Subcutaneous abdominal adipose tissue (tissue), 5 donors: ENCODE results near the gene MBNL3.

ENCODE experiments used
- H3K27ac ChIP-seq: one replicate; pipeline ENCODE4 v1.7.0; 2013; ENCODE audit warnings: low read depth, mild to moderate bottlenecking, inconsistent platforms, low read length, moderate library complexity
- H3K27me3 ChIP-seq, 5 donors: one replicate each; pipeline ENCODE4 v1.7.0; 2013; ENCODE audit warnings: low read length in 5 of 5, inconsistent platforms in 1 of 5; ENCODE audit not compliant: control insufficient read depth in 5 of 5, insufficient read depth in 4 of 5
- H3K36me3 ChIP-seq, 5 donors: one replicate each; pipeline ENCODE4 v1.7.0; 2013; ENCODE audit warnings: low read length in 5 of 5; ENCODE audit not compliant: control insufficient read depth in 5 of 5, insufficient read depth in 5 of 5
- H3K4me1 ChIP-seq, 5 donors: one replicate each; pipeline ENCODE4 v1.7.0; 2013; ENCODE audit warnings: low read length in 5 of 5, mild to moderate bottlenecking in 3 of 5, moderate library complexity in 1 of 5; ENCODE audit not compliant: control insufficient read depth in 5 of 5, insufficient read depth in 5 of 5
- H3K4me3 ChIP-seq, 5 donors: one replicate each; pipeline ENCODE4 v1.7.0; 2013; ENCODE audit warnings: low read length in 5 of 5, low read depth in 1 of 5
- H3K9ac ChIP-seq, 5 donors: one replicate each; pipeline ENCODE4 v1.7.0; 2013; ENCODE audit warnings: low read length in 5 of 5, mild to moderate bottlenecking in 4 of 5, moderate library complexity in 3 of 5
- H3K9me3 ChIP-seq, 5 donors: one replicate each; pipeline ENCODE4 v1.7.0; 2013; ENCODE audit warnings: low read length in 5 of 5; ENCODE audit not compliant: control insufficient read depth in 5 of 5
- donor health status: healthy.
- donor health status: healthy.
- donor health status: healthy.
- donor health status: healthy.
- donor health status: healthy.

Gene MBNL3

DNA sequence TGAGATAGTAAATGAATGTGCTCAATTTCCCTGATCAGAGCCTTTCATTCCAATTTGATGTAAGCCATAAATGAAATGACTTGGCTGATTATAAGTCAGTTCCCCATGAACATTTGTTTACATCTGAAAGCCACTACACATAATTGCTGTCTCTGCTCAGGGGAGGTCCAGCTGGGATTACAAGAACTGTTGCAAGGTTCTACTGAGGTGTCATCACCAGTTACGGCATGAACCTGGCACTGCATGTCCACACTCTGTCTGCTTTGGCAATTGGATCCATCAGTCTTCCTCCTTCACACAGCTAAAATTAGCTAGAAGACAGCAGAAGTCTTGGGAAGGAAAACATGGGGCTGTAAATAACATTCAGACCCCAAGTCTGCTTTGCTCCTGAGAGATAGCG, 12.8 kb upstream of the MBNL3 start:
- Histone ChIP-seq H3K36me3 (no peaks in the 10 kb centered on the region), H3K27me3 (peaks cover 0 to 18% (median 5%) of the 10 kb centered on the region in 5 donors), H3K9me3 (no peaks in the 10 kb centered on the region), H3K27ac (no peak overlapping the region), H3K4me3 (no peak overlapping the region), H3K9ac (no peak overlapping the region), H3K4me1 (peaks cover 0 to 12% (median 0%) of the 10 kb centered on the region in 5 donors)

DNA sequence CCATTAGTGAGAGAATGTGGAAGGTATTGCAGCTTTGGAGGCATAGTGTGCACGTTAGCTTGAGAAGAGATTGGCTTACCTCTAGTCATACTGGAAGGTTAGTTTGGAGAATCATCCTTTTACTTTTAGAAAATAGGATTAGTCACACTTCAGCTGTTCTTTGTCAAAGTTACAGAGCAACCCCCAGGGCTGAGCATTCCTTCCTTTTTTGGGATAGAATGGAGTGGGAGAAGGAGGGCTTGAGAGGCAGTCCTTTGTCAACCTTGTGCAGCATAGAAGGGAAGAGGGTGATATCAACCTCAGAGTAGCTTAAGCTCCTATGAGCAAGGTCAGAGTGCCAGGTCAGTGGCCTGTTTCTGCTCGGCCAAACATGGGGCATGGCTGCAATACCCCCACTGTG, 8.6 kb upstream of the MBNL3 start:
- Histone ChIP-seq H3K27me3 (peaks cover 0 to 17% (median 5%) of the 10 kb centered on the region in 5 donors), H3K9me3 (no peaks in the 10 kb centered on the region), H3K36me3 (no peaks in the 10 kb centered on the region), H3K4me3 (no peak overlapping the region), H3K4me1 (no peaks in the 10 kb centered on the region), H3K9ac (no peak overlapping the region), H3K27ac (no peak overlapping the region)

DNA sequence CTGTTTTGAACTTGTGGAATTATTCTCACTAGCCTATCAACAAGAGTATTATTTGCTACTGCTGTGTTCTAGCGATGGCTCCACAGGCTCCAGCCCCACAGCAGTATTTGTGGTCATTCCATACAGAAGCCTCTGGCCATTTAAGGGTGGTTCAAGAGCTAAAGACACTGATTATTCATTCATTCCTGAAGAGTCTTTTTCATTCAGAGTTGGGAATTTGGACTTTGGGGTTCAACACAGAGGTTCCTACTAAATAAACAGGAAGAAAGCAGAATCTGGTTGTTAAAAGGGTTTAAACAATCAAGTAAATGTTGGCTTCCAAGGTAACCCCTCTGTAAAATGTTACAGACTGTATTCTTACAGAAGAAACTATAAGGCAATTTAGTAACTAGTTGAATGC, 4.3 kb upstream of the MBNL3 start:
- no peak overlapping the region for H3K9ac ChIP-seq
- no peak overlapping the region for H3K27ac ChIP-seq
- H3K4me1 ChIP-seq: peaks cover 0 to 20% (median 14%) of the 10 kb centered on the region in 5 donors
- no peak overlapping the region for H3K4me3 ChIP-seq
- no peaks in the 10 kb centered on the region for H3K36me3 ChIP-seq
- peaks cover 0 to 3% (median 0%) of the 10 kb centered on the region in 5 donors for H3K9me3 ChIP-seq
- H3K27me3 ChIP-seq: peaks cover 0 to 6% (median 5%) of the 10 kb centered on the region in 5 donors

DNA sequence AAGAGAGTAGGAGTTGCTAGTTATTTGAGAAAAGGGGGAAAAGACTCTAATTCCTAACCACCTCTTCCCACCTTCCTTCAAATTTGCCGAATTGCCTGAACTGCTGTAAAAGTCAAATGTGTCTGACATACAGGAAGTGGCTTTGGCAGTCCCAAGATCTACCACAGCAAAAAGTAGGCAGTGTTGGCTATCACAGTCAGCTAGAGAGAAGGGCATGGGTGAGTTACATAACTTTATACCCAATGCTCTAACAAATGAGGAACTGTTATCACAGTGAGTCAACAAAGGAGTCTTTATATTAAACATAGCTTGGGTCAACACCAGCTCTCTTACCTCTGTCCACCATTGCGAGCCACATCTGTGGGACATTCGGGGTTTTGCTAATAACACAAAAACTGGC, 2.4 kb upstream of the MBNL3 start:
- H3K9ac ChIP-seq: no peak overlapping the region
- peaks cover 0 to 30% (median 25%) of the 10 kb centered on the region in 5 donors for H3K4me1 ChIP-seq
- no peaks in the 10 kb centered on the region for H3K36me3 ChIP-seq
- H3K9me3 ChIP-seq: peaks cover 0 to 3% (median 0%) of the 10 kb centered on the region in 5 donors
- H3K27me3 ChIP-seq: peaks cover 0 to 2% (median 0%) of the 10 kb centered on the region in 5 donors
- peak overlapping the region in 1 of 5 donors; percentile 69 for H3K4me3 ChIP-seq
- H3K27ac ChIP-seq: no peak overlapping the region

DNA sequence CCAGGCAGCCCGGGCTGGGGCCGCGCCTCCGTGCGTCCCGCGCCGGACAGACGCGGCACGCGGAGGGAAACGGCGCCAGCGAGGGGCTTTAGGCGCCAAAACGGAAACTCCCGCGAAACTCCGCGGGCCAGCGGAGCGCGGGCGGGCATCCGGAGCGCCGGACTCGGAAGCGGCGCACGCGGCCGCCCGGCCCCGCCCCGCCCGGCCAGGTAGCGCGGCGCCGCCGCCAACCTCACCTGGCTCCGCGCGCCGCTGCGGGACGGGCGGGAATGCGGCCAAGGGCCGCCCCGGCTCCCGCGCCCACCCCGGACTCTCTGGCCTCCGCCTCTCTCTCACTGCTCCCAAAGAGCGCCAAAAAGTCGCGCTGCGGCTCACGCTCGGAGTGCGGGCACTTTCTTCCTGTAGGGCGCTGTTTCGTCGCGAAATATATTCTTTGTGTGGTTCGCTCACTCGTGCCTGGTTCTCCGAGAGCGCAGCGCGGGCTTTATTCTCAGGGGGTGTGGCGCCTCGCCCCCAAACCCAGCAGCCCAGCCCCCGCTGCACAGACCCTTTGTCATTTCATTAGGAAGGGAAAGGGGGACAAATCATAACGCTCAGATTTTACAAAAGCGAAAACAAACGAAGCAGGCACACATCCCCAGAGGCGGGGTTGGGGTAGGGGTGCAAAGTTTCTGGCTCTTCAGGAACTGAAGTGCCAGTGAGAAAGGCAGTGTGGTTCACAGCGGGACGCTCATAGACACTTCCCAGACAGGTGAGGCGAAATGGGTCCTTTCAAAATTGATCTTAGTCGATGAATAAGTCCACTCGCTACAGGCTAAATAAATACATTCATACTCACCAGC, 961 bp upstream of the MBNL3 start:
- Histone ChIP-seq H3K27me3 (peaks cover 0 to 2% (median 0%) of the 10 kb centered on the region in 5 donors), H3K27ac (peak overlapping the region; percentile 73), H3K36me3 (no peaks in the 10 kb centered on the region), H3K4me1 (peaks cover 0 to 31% (median 25%) of the 10 kb centered on the region in 5 donors), H3K9me3 (peaks cover 0 to 3% (median 0%) of the 10 kb centered on the region in 5 donors), H3K4me3 (peak overlapping the region; percentile 67 to 77 (median 69)), H3K9ac (peak overlapping the region in 3 of 5 donors; percentile 39 to 72 (median 51))

DNA sequence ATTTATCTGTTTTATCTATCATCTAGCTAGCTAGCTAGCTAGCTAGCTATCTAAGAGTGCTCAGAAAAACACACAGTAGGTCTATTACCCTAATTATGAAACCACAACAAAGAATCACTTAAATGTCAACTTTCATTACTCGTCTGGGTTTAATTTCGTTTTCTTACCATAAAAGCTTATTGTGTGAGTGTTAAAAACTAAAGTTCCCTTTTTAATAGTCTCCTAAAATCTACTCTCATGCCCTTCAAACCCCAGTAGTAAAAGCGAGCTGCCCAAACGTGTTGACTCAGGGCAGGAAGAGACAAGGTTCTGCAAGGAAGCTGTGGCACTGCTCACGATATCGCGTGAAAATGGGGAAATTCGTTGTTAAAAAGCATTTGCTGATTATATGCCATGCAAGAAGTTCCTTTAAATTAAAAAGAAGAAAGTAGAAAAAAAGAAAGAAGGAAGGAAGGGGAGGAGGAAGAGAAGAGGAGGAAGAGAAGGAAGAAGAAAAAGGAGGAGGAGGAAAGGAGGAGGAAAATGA, 595 bp downstream of the MBNL3 start:
- Histone ChIP-seq H3K4me3 (peak overlapping the region; percentile 69 to 77 (median 73)), H3K27ac (peak overlapping the region; percentile 73), H3K9me3 (peaks cover 0 to 3% (median 0%) of the 10 kb centered on the region in 5 donors), H3K36me3 (no peaks in the 10 kb centered on the region), H3K9ac (peak overlapping the region in 4 of 5 donors; percentile 51 to 75 (median 62)), H3K4me1 (peaks cover 0 to 31% (median 25%) of the 10 kb centered on the region in 5 donors), H3K27me3 (peaks cover 0 to 2% (median 0%) of the 10 kb centered on the region in 5 donors)

DNA sequence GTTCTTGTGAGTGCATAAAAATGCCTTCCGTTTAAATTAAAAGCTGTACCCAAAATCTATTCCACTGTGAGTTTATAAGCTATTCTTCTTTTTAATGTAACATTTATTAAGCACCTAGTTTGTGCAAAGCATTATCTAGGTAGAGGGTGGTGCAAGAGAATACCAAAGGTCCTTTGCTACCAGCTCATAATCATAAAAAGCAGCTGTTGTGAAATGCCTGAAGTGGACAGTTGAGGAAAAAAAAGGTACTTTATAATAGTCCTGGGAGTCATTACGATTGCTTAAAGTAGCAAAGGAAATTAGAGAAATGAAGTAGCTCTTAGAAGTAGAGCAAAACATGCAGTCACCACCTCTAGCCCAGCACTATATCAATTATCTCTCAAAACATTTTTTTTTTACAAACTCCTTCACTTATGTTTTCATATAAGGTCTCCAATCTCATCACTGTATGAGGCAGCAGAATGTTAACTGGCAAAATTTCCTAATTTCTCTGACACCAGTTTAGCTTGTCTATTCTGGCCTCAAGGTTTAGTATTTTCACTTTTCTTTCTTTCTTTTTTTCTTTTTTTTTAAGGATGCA, 2.1 kb downstream of the MBNL3 start:
- H3K4me3 ChIP-seq: no peak overlapping the region
- peaks cover 0 to 31% (median 24%) of the 10 kb centered on the region in 5 donors for H3K4me1 ChIP-seq
- peaks cover 0 to 3% (median 0%) of the 10 kb centered on the region in 5 donors for H3K9me3 ChIP-seq
- no peak overlapping the region for H3K9ac ChIP-seq
- no peaks in the 10 kb centered on the region for H3K36me3 ChIP-seq
- no peak overlapping the region for H3K27ac ChIP-seq
- H3K27me3 ChIP-seq: peaks cover 0 to 2% (median 0%) of the 10 kb centered on the region in 5 donors

DNA sequence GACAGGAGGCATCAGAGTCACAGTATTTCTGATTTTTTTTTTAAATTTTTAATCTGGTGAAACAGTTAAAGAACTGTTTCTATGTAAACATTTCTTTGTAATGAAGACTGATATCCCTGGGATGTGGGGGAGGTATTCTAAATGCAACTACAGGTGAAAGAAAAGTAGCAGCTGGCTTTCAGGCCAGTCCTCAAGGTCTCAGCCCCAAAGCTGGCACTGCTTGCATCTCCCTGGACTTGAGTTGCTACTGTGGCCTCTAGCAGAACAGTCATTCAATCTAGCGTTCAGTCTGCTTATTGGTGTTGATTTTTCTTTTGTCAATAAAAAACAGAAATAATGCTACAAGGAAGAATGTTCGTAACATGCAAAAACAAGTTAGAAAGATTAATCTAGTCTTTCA, 4.9 kb downstream of the MBNL3 start:
- no peak overlapping the region for H3K9ac ChIP-seq
- no peak overlapping the region for H3K4me3 ChIP-seq
- no peaks in the 10 kb centered on the region for H3K36me3 ChIP-seq
- peaks cover 0 to 3% (median 0%) of the 10 kb centered on the region in 5 donors for H3K9me3 ChIP-seq
- peaks cover 0 to 3% (median 0%) of the 10 kb centered on the region in 5 donors for H3K27me3 ChIP-seq
- no peak overlapping the region for H3K27ac ChIP-seq
- H3K4me1 ChIP-seq: peaks cover 3 to 26% (median 23%) of the 10 kb centered on the region in 5 donors

DNA sequence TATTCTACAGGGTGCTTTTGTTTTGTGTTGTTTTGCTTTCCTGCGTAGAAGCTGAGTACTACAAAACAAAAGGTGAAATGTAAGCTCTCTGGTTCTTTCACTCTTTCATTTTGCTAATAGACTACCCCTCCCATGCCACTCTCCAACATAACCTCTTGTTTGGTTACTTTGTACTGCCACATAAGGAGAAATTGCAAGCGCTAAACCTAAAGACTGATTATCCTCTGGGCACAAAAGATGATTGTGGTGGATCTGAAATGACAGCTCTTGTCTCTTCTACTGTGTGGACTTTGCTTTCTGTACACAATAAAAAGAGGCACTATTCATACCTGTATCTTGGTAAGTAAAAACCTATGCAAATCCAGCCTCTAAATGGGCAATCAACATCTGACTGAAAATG, 5.3 kb downstream of the MBNL3 start:
- H3K27ac ChIP-seq: no peak overlapping the region
- H3K9me3 ChIP-seq: no peaks in the 10 kb centered on the region
- no peak overlapping the region for H3K9ac ChIP-seq
- H3K36me3 ChIP-seq: no peaks in the 10 kb centered on the region
- no peak overlapping the region for H3K4me3 ChIP-seq
- H3K27me3 ChIP-seq: peaks cover 0 to 3% (median 0%) of the 10 kb centered on the region in 5 donors
- peaks cover 3 to 26% (median 23%) of the 10 kb centered on the region in 5 donors for H3K4me1 ChIP-seq

DNA sequence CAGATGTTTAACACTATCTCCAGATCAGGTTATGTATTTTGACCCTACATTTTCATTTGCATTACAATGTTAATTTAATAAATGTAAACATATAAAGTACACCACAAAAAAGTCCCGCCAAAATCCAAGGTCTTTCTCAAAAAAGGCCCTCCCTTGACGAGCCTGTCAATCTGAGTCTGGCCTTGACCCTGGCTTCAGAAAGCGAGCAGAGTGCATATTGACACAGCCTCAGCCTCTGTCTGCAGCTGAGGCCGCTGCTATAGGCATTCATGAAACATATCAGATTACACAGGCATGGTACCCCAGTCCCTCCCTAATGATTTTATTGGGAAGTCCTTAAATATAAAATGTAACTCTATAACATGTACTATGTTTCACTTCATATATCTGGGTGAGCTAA, 6.2 kb downstream of the MBNL3 start:
- H3K27me3 ChIP-seq: peaks cover 0 to 3% (median 0%) of the 10 kb centered on the region in 5 donors
- no peaks in the 10 kb centered on the region for H3K36me3 ChIP-seq
- no peaks in the 10 kb centered on the region for H3K9me3 ChIP-seq
- H3K4me3 ChIP-seq: no peak overlapping the region
- no peak overlapping the region for H3K27ac ChIP-seq
- H3K4me1 ChIP-seq: peaks cover 3 to 24% (median 21%) of the 10 kb centered on the region in 5 donors
- H3K9ac ChIP-seq: no peak overlapping the region
